ENCODE data around the gene NDUFAF3.

DNA sequence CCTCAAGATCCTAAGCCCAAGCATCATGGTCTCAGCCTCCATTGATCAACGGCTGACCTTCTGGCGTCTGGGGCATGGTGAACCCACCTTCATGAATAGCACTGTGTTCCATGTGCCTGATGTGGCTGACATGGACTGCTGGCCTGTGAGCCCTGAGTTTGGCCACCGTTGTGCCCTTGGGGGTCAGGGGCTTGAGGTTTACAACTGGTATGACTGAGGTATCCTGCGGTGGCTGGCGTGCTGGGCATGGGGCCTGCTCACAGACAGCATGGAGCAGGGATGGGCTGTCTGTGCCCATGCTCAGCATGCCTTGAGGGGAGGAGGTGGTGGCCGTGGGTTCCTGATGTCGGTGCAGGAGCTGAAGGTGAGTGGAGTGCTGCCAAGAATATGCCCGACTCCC lies 6.8 kb upstream of the NDUFAF3 start:
- TF ChIP-seq, protein P1, sequence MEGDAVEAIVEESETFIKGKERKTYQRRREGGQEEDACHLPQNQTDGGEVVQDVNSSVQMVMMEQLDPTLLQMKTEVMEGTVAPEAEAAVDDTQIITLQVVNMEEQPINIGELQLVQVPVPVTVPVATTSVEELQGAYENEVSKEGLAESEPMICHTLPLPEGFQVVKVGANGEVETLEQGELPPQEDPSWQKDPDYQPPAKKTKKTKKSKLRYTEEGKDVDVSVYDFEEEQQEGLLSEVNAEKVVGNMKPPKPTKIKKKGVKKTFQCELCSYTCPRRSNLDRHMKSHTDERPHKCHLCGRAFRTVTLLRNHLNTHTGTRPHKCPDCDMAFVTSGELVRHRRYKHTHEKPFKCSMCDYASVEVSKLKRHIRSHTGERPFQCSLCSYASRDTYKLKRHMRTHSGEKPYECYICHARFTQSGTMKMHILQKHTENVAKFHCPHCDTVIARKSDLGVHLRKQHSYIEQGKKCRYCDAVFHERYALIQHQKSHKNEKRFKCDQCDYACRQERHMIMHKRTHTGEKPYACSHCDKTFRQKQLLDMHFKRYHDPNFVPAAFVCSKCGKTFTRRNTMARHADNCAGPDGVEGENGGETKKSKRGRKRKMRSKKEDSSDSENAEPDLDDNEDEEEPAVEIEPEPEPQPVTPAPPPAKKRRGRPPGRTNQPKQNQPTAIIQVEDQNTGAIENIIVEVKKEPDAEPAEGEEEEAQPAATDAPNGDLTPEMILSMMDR (IDR thresholded peaks at IDR 0.05; ENCODE audit: insufficient read depth, low read length), result no peak
- TF ChIP-seq, protein P2, sequence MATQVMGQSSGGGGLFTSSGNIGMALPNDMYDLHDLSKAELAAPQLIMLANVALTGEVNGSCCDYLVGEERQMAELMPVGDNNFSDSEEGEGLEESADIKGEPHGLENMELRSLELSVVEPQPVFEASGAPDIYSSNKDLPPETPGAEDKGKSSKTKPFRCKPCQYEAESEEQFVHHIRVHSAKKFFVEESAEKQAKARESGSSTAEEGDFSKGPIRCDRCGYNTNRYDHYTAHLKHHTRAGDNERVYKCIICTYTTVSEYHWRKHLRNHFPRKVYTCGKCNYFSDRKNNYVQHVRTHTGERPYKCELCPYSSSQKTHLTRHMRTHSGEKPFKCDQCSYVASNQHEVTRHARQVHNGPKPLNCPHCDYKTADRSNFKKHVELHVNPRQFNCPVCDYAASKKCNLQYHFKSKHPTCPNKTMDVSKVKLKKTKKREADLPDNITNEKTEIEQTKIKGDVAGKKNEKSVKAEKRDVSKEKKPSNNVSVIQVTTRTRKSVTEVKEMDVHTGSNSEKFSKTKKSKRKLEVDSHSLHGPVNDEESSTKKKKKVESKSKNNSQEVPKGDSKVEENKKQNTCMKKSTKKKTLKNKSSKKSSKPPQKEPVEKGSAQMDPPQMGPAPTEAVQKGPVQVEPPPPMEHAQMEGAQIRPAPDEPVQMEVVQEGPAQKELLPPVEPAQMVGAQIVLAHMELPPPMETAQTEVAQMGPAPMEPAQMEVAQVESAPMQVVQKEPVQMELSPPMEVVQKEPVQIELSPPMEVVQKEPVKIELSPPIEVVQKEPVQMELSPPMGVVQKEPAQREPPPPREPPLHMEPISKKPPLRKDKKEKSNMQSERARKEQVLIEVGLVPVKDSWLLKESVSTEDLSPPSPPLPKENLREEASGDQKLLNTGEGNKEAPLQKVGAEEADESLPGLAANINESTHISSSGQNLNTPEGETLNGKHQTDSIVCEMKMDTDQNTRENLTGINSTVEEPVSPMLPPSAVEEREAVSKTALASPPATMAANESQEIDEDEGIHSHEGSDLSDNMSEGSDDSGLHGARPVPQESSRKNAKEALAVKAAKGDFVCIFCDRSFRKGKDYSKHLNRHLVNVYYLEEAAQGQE (IDR thresholded peaks at IDR 0.05; ENCODE audit: insufficient replicate concordance, low read depth), result no peak
- no peak for TF ChIP-seq GABPA (IDR thresholded peaks at IDR 0.05; ENCODE audit: low read depth)
